LNCaP clone FGC (cell line): Measurements from ENCODE around the gene BRF1.

ENCODE experiments used
- DNase-seq: peaks from one replicate; pipeline ENCODE4 v3.0.0-alpha.2; 2011; ENCODE audit warnings: low read depth
- H3K4me3 ChIP-seq: 2 replicates; pipeline ENCODE4 v1.5.1; 2011; ENCODE audit warnings: mild to moderate bottlenecking, low read depth, low read length, control low read depth
- TF ChIP-seq, protein P1 (sequence below): IDR thresholded peaks from 2 replicates; pipeline ENCODE4 v1.5.1; 2012; ENCODE audit warnings: mild to moderate bottlenecking; ENCODE audit not compliant: control insufficient read depth, insufficient read depth; ENCODE audit errors: extremely low read depth

Gene BRF1

DNA sequence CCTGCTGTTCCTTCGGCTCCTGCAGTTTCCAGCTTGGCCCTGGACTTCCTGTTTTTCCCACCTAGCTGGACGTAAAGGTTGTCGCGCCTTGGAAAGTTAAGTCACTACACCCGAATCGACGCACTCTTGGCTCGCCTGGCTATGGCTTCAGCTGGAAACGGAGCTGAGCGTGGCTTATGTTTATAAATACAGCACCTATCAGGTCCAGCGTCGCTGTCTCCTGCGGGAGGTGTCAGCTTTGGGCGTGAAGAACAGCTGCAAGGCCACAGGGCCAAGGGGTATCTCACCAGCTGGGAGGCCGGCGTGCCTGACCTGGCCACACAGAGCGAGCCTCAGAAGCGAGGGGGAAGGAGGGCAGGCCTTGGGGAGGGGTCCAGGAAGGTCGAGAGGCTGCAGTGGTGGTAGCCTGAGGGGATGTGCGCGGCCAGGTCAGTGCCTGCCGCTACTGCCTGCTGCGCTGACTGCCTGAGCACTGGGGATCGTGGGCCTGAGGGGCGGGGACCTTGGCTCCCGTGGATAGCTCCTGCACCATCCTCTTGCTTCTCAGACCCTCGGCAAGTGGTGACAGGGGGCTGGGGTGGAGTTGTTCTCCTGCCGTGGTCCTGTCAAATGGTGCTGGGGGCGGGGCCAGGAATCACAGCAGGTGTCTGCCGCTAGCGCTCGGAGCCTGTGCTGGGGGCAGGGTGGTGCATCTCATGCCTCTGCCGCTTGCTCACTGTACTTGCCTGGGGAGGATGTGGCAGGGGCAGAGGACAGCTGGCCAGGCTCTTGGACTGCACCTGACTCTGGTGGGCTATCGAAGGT, 26.3 kb upstream of the BRF1 start:
- no peak overlapping the region for H3K4me3 ChIP-seq
- TF ChIP-seq, protein P1, sequence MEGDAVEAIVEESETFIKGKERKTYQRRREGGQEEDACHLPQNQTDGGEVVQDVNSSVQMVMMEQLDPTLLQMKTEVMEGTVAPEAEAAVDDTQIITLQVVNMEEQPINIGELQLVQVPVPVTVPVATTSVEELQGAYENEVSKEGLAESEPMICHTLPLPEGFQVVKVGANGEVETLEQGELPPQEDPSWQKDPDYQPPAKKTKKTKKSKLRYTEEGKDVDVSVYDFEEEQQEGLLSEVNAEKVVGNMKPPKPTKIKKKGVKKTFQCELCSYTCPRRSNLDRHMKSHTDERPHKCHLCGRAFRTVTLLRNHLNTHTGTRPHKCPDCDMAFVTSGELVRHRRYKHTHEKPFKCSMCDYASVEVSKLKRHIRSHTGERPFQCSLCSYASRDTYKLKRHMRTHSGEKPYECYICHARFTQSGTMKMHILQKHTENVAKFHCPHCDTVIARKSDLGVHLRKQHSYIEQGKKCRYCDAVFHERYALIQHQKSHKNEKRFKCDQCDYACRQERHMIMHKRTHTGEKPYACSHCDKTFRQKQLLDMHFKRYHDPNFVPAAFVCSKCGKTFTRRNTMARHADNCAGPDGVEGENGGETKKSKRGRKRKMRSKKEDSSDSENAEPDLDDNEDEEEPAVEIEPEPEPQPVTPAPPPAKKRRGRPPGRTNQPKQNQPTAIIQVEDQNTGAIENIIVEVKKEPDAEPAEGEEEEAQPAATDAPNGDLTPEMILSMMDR, result no peak
- DNase-seq, result no peak

DNA sequence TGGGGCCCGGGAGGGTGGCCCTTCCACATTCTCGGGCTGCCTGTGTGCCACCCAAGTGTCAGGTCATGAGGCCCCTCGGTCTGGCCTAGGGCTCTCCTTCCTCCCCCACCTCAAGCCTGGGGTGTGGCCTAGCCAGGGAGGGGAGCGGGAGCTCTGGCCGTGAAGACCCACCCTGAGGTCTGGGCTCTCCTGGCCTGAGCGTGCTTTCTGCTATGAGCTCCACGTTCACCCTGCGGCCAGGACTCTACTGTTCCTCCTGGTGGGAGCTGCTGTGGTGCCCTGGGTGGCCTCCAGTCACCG, 25.7 kb upstream of the BRF1 start:
- no peak overlapping the region for H3K4me3 ChIP-seq
- TF ChIP-seq, protein P1, result no peak
- DNase-seq, result no peak

- DNase-seq, result no peak
- TF ChIP-seq, protein P1, result no peak
- no peak overlapping the region for H3K4me3 ChIP-seq
Measured at GRCh38 chr14:105325716-105326567, 25.1 kb upstream of the BRF1 start.

GRCh38 chr14:105325303-105325702, 24.5 kb upstream of the BRF1 start:
- no peak overlapping the region for H3K4me3 ChIP-seq
- no peak for DNase-seq
- TF ChIP-seq, protein P1, result no peak

DNA sequence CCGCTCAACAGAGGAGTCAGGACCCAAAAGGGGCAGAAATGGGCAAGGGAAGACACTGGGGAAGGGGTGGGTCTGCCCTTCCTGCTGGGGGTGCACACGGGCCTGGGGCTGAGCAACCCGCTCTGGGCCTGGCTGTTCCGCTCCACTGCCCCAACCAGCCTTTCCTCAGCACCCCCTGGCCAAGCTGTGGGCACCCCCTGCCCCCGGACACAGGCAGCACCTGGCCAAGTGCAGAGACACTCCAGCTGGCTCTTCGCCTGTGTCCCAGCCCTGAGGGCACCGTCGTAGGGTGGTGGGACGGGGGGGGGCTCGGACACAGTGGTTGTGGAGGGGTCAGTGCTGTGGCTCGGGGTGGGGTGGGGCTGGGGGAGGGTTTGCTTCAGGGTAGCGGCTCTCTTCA, 24.1 kb upstream of the BRF1 start:
- TF ChIP-seq, protein P1, result no peak
- DNase-seq, result no peak
- H3K4me3 ChIP-seq, result no peak overlapping the region

- DNase-seq, result no peak
- no peak overlapping the region for H3K4me3 ChIP-seq
- TF ChIP-seq, protein P1, result no peak
Measured at GRCh38 chr14:105324080-105324778, 23.4 kb upstream of the BRF1 start.
